Cardiac ventricle fibroblast (primary cell): Measurements from ENCODE around the gene SERGEF. TPM values are rescaled to one million over a fixed set of nuclear protein-coding genes. Genes with fewer than 3 reads are reported as not detected.

Experiments
- total RNA-seq: library from RNA; depleted of rRNA; stranded (reverse); fragments of >200 nt; gene quantifications from 2 replicates; pipeline ENCODE4 v1.2.3, GENCODE V29; 2015

SERGEF gene
- total RNA-seq = 16.5 and 32.0 TPM in 2 replicates

GRCh38 chr11:18012906-18013781 is at the start of gene SERGEF:
Gene SERGEF, minus strand, starts transcription at chr11:18013047. Its CDS starts 37 bp downstream, at chr11:18013010.

DNA sequence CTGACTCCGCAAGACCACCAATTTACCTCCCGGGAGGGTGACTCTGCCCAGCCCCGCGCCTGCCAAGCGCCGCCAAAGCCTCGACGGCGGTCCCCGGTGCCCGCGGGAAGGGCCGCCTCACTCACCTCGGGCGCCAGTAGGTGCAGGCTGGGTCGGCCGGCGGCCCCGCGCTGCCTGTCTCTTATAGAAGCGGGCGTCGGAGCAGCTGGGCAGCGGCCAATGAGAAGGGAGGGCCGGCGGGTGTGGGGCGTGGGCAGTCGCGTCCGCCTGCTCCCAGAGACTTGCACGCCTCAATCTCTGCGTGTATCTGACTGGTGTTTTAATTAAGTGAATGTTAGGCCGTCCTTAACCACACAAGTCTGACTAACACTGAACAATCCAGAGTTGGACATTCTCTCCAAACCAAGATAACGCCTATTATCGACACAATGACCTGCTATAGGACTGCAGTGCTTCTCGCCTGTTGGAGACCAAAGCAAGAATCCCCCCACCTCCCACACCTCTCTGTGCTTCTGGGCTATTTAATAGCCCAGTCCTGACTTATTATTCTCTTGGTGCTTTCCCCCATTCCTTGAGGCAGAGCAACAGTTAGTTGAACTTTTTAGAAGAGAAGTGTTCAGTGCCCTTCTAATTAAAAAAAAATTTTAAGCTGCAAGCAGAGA is 33.4 kb upstream of the SERGEF start, which contains the start of gene TPH1:
TPH1 (minus strand) TSS at position 154 of the 662 bp plus-strand sequence. CDS start 5,507 bp downstream, outside the sequence.

Other genes starting within 250 kb of the SERGEF start
- not detected in 2 replicates for gene TPH1, start 33.2 kb upstream of the SERGEF start, total RNA-seq
- 2.7 and 3.0 TPM in 2 replicates for gene SAAL1, start 93.0 kb upstream of the SERGEF start, total RNA-seq
- not detected in 2 replicates for gene MRGPRX3, start 119.5 kb upstream of the SERGEF start, total RNA-seq
- not detected in 2 replicates for gene MRGPRX4, start 159.8 kb upstream of the SERGEF start, total RNA-seq
- gene SAA4, start 223.8 kb upstream of the SERGEF start, total RNA-seq = not detected in 2 replicates
- not detected in 2 replicates for gene SAA2, start 235.6 kb upstream of the SERGEF start, total RNA-seq